Putamen (tissue), 1 donor: ENCODE measurements around the gene ADGRL1.
"Not testable (repeated sequence)": the region's sequence is repeated elsewhere in the genome, so short reads cannot be mapped to it uniquely, and the experiment has no call there.

Experiments
- DNase-seq: peaks from one replicate; pipeline ENCODE4 v3.0.0-alpha.2; 2016; ENCODE audit warnings: low spot score

ADGRL1 gene

GRCh38 chr19:14218620-14219330, 12.8 kb upstream of the ADGRL1 start:
- no peak for DNase-seq

GRCh38 chr19:14217886-14218285, 11.9 kb upstream of the ADGRL1 start:
- DNase-seq = not testable (repeated sequence)

GRCh38 chr19:14214580-14214979, 8.6 kb upstream of the ADGRL1 start:
- DNase-seq = no peak

GRCh38 chr19:14210182-14210581, 4.2 kb upstream of the ADGRL1 start:
- DNase-seq = not testable (repeated sequence)

GRCh38 chr19:14209401-14209800, 3.4 kb upstream of the ADGRL1 start:
- DNase-seq = not testable (repeated sequence)

- not testable (repeated sequence) for DNase-seq
Observed at GRCh38 chr19:14208496-14208895, 2.5 kb upstream of the ADGRL1 start.

GRCh38 chr19:14207796-14208195, 1.8 kb upstream of the ADGRL1 start:
- DNase-seq = not testable (repeated sequence)

GRCh38 chr19:14206737-14207726, 1.1 kb upstream of the ADGRL1 start:
- DNase-seq = peak; percentile 95

- not testable (repeated sequence) for DNase-seq
Observed at GRCh38 chr19:14206308-14206707, 339 bp upstream of the ADGRL1 start.

GRCh38 chr19:14204676-14205451, 1.1 kb downstream of the ADGRL1 start:
- DNase-seq = not testable (repeated sequence)

- DNase-seq = not testable (repeated sequence)
Observed at GRCh38 chr19:14204219-14204618, 1.8 kb downstream of the ADGRL1 start.

- DNase-seq = not testable (repeated sequence)
Observed at GRCh38 chr19:14203788-14204187, 2.2 kb downstream of the ADGRL1 start.

- DNase-seq = no peak
Observed at GRCh38 chr19:14203177-14203576, 2.8 kb downstream of the ADGRL1 start.

- DNase-seq = not testable (repeated sequence)
Observed at GRCh38 chr19:14201481-14201880, 4.5 kb downstream of the ADGRL1 start.

GRCh38 chr19:14200147-14200841, 5.7 kb downstream of the ADGRL1 start:
- not testable (repeated sequence) for DNase-seq

- peak; percentile 58 for DNase-seq
Observed at GRCh38 chr19:14198384-14199376, 7.3 kb downstream of the ADGRL1 start.

- DNase-seq = no peak
Observed at GRCh38 chr19:14197882-14198281, 8.1 kb downstream of the ADGRL1 start.

GRCh38 chr19:14197288-14197687, 8.7 kb downstream of the ADGRL1 start:
- DNase-seq = not testable (repeated sequence)

GRCh38 chr19:14196105-14196504, 9.9 kb downstream of the ADGRL1 start:
- not testable (repeated sequence) for DNase-seq

- DNase-seq = not testable (repeated sequence)
Observed at GRCh38 chr19:14195216-14195615, 10.8 kb downstream of the ADGRL1 start.
